HepG2 (cell line): ENCODE measurements around the gene MIDN. TPM values are rescaled to one million over a fixed set of nuclear protein-coding genes. Genes with fewer than 3 reads are reported as not detected.

ENCODE experiments used
- ATAC-seq: fragments of 200-7000 bp; cut with Tn5 transposase; 3 replicates; pipeline ENCODE4 v1.9.1; 2020; ENCODE audit warnings: mild to moderate bottlenecking, moderate library complexity
- BruUV-seq: library from RNA; stranded (reverse); fragments of 400-500 nt; replicated peaks from 2 replicates; lab custom pipeline; 2021; lab: Mats Ljungman, UMichigan
- CTCF ChIA-PET: fragments of 300-600 bp; formaldehyde crosslinking; extraction: SDS; loops from one replicate; lab custom pipeline; 2021; ENCODE audit warnings: low total read pairs, inconsistent platforms, low intra/inter-chr PET ratio; lab: Yijun Ruan, JAX
- POLR2A ChIA-PET: fragments of 350-600 bp; sonication (Branson Sonifier 250); formaldehyde crosslinking; loops from one replicate; lab custom pipeline; 2020; ENCODE audit warnings: antibody characterized with exemption, inconsistent platforms; lab: Yijun Ruan, JAX
- DNase-seq: peaks from one replicate; pipeline ENCODE4 v3.0.0-alpha.2; 2015; ENCODE audit warnings: low spot score
- FAIRE-seq: peaks from 3 replicates; lab custom pipeline; 2011; peaks lifted over from hg19 to GRCh38; lab: Jason Lieb, UNC
- H2AFZ ChIP-seq: one replicate; pipeline ENCODE4 v1.6.1; 2011; ENCODE audit warnings: low read length, inconsistent platforms
- H3K27ac ChIP-seq: fragments of 300-600 bp; 3 replicates; pipeline ENCODE4 v1.8.0; 2011; ENCODE audit warnings: mixed run types, mild to moderate bottlenecking, mixed read lengths, low read length, inconsistent platforms; ENCODE audit not compliant: insufficient read depth; ENCODE audit errors: extremely low read length
- H3K27me3 ChIP-seq, 2 experiments: fragments of 200-600 bp in 1 of 2; 2 replicates in 1 of 2; 3 replicates in 1 of 2; pipeline versions ENCODE4 v1.6.0 to v1.8.0; 2011; ENCODE audit warnings: low read length in 2 of 2, mild to moderate bottlenecking in 2 of 2, moderate library complexity in 2 of 2, inconsistent platforms in 1 of 2; ENCODE audit not compliant: insufficient read depth in 2 of 2, control insufficient read depth in 1 of 2
- H3K36me3 ChIP-seq, 2 experiments: fragments of 200-600 bp in 1 of 2; replicated peaks in 1 of 2; 2 replicates in 1 of 2; 3 replicates in 1 of 2; pipeline versions ENCODE4 v1.5.1 to v1.8.0; 2011; ENCODE audit warnings: low read length in 2 of 2, inconsistent platforms in 1 of 2; ENCODE audit not compliant: insufficient read depth in 2 of 2, control insufficient read depth in 1 of 2
- H3K4me1 ChIP-seq: 2 replicates; pipeline ENCODE4 v1.5.1; 2012; ENCODE audit warnings: low read length, inconsistent platforms; ENCODE audit not compliant: insufficient read depth
- H3K4me2 ChIP-seq: 2 replicates; pipeline ENCODE4 v1.6.0; 2011; ENCODE audit warnings: low read depth, low read length, inconsistent platforms
- H3K4me3 ChIP-seq, 3 experiments: fragments of 200-600 bp in 1 of 3; sonication (generic), shearing (Covaris generic) in 1 of 3; replicated peaks in 1 of 3; 2 replicates each; pipeline ENCODE4 v1.5.1; 2011 to 2016; ENCODE audit warnings: low read length in 3 of 3, inconsistent platforms in 2 of 3, low read depth in 2 of 3, mild to moderate bottlenecking in 2 of 3, control low read depth in 1 of 3, mixed read lengths in 1 of 3; ENCODE audit not compliant: insufficient read depth in 1 of 3
- H3K79me2 ChIP-seq: one replicate; pipeline ENCODE4 v1.6.1; 2011; ENCODE audit warnings: low read length, inconsistent platforms; ENCODE audit not compliant: insufficient read depth
- H3K9ac ChIP-seq: 2 replicates; pipeline ENCODE4 v1.6.0; 2011; ENCODE audit warnings: mild to moderate bottlenecking, low read depth, low read length, inconsistent platforms; ENCODE audit not compliant: insufficient read depth
- H3K9me3 ChIP-seq: 2 replicates; pipeline ENCODE4 v1.5.1; 2012; ENCODE audit warnings: mild to moderate bottlenecking, low read length
- H4K20me1 ChIP-seq: 2 replicates; pipeline ENCODE4 v1.6.0; 2011; ENCODE audit warnings: inconsistent platforms, mild to moderate bottlenecking, low read length, moderate library complexity; ENCODE audit not compliant: insufficient read depth
- JDP2 ChIP-seq: sonication (generic); formaldehyde crosslinking; IDR thresholded peaks from 2 replicates; pipeline ENCODE4 v1.8.1; 2022; ENCODE audit warnings: missing genetic modification reagents, borderline replicate concordance
- KMT2A ChIP-seq: sonication (generic); formaldehyde crosslinking; IDR thresholded peaks from 2 replicates; pipeline ENCODE4 v1.4.0; 2020; ENCODE audit warnings: missing genetic modification reagents
- NFIB ChIP-seq: sonication (generic); formaldehyde crosslinking; IDR thresholded peaks from 2 replicates; pipeline ENCODE4 v1.9.0; 2021; ENCODE audit warnings: missing genetic modification reagents, mild to moderate bottlenecking, borderline replicate concordance
- PHF20 ChIP-seq: sonication (generic); formaldehyde crosslinking; IDR thresholded peaks from 2 replicates; pipeline ENCODE4 v1.5.0; 2020; ENCODE audit warnings: mild to moderate bottlenecking, missing genetic modification reagents
- SKI ChIP-seq: fragments of 450-650 bp; IDR thresholded peaks from one replicate; pipeline ENCODE4 v1.6.1; 2018; ENCODE audit warnings: mild to moderate bottlenecking; ENCODE audit not compliant: partially characterized antibody
- SP4 ChIP-seq: sonication (generic); formaldehyde crosslinking; IDR thresholded peaks from 2 replicates; pipeline ENCODE4 v1.8.1; 2023; ENCODE audit warnings: mild to moderate bottlenecking, missing genetic modification reagents
- TAF15 ChIP-seq: fragments of 200-400 bp; formaldehyde crosslinking; IDR thresholded peaks from one replicate; pipeline ENCODE4 v1.6.1; 2018; ENCODE audit warnings: mild to moderate bottlenecking, low read depth, low read length; ENCODE audit not compliant: poor library complexity, severe bottlenecking
- ZBTB7A ChIP-seq: sonication (generic); formaldehyde crosslinking; IDR thresholded peaks from 2 replicates; pipeline ENCODE4 v1.8.0; 2022; ENCODE audit warnings: mild to moderate bottlenecking, missing genetic modification reagents
- ZNF205 ChIP-seq: IDR thresholded peaks from 2 replicates; pipeline ENCODE4 v1.6.1; 2018; ENCODE audit warnings: missing biosample characterization, missing genetic modification reagents
- ZNF501 ChIP-seq: sonication (generic); formaldehyde crosslinking; IDR thresholded peaks from 2 replicates; pipeline ENCODE4 v1.5.1; 2020; ENCODE audit warnings: mild to moderate bottlenecking, moderate library complexity, missing genetic modification reagents
- ZNF782 ChIP-seq: sonication (generic); formaldehyde crosslinking; IDR thresholded peaks from 2 replicates; pipeline ENCODE4 v1.4.0; 2020; ENCODE audit warnings: missing genetic modification reagents, mild to moderate bottlenecking, borderline replicate concordance
- ZNF891 ChIP-seq: sonication (generic); formaldehyde crosslinking; IDR thresholded peaks from 2 replicates; pipeline ENCODE4 v1.5.0; 2020; ENCODE audit warnings: mild to moderate bottlenecking, missing genetic modification reagents
- ZSCAN25 ChIP-seq: sonication (generic); formaldehyde crosslinking; IDR thresholded peaks from 2 replicates; pipeline ENCODE4 v1.8.0; 2022; ENCODE audit warnings: mild to moderate bottlenecking, missing genetic modification reagents
- WGBS: methylation state at CpG from one replicate; pipeline ENCODE4 v1.1.6; 2017; ENCODE audit warnings: low lambda C conversion rate; 5-methylcytosine and 5-hydroxymethylcytosine counted together
- in situ Hi-C: cut with HindIII; loops from 2 replicates; pipeline ENCODE4 v1.10.0; 2017; ENCODE audit warnings: low pct_unique_long_range_greater_than_20kb; ENCODE audit not compliant: extremely low pct_ligation_motif_present
- intact Hi-C: fragments of 100-400 bp; cut with micrococcal nuclease; formaldehyde crosslinking; loops from one replicate; pipeline ENCODE4 v1.10.0; 2022; ENCODE audit not compliant: unreplicated experiment
- polyA plus RNA-seq, 8 experiments: library from polyadenylated mRNA; depleted of rRNA in 3 of 8; stranded (reverse) in 7 of 8; unstranded in 1 of 8; fragments of >200 nt; fragmentation: Illumina TruSeq in 4 of 8; extraction: Trizol in 4 of 8; gene quantifications; 2 replicates each; pipeline versions ENCODE4 v1.2.1 to v1.2.3, GENCODE V29; 2011 to 2016; ENCODE audit warnings: low read depth in 4 of 8, missing spikeins in 1 of 8, mixed read lengths in 1 of 8; ENCODE audit not compliant: insufficient read depth in 1 of 8
- total RNA-seq, 5 experiments: library from RNA; depleted of rRNA; stranded (reverse); fragments of >200 nt; fragmentation: Illumina TruSeq; extraction: Trizol; gene quantifications; 2 replicates each; pipeline ENCODE4 v1.2.3, GENCODE V29; 2016; ENCODE audit warnings: low read depth in 1 of 5
- TF ChIP-seq, protein P1 (sequence below): sonication (generic); formaldehyde crosslinking; IDR thresholded peaks from 2 replicates; pipeline ENCODE4 v1.4.0; 2020; ENCODE audit warnings: mild to moderate bottlenecking, missing genetic modification reagents, borderline replicate concordance
- TF ChIP-seq, protein P2 (sequence below): sonication (generic); formaldehyde crosslinking; IDR thresholded peaks from 2 replicates; pipeline ENCODE4 v1.8.1; 2022; ENCODE audit warnings: low read depth, mild to moderate bottlenecking, missing genetic modification reagents
- TF ChIP-seq, protein P3 (sequence below): sonication (generic); formaldehyde crosslinking; IDR thresholded peaks from 2 replicates; pipeline ENCODE4 v1.8.1; 2022; ENCODE audit warnings: mild to moderate bottlenecking, missing genetic modification reagents

The MIDN gene
- total and polyA plus RNA-seq, 2 of the 13 experiments (the other 11 are each of a cell fraction or from before 2014, with no cell fraction given): 8.4 to 18.0 TPM

DNA sequence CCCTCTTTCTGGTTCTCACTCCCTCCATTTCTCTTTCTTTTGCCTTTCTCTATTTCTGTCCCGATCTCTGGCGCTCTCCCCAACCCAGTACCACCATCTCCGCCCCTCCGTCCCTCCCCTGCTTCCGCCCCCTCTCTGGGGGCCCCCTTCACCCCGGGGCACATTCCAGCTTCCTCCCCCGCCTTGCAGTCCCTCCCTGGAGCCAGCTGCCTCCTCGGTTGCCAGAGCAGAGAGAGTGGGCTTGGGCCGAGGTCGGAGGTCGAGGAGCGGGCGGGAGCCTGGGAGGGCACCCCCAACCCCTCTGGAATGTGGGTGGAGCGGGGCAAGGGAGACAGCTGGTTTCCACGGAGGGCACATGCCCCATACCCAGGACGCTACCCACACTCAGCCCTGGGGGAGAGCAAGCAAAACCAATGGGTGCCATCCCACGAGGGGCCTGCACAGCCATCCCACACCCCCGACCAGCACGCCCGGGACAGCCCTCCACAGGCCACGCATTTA is 14.3 kb downstream of the MIDN start:
- H3K9ac ChIP-seq: peak overlapping the region; percentile 78
- no TSS peak for BruUV-seq
- H3K4me3 ChIP-seq: peak overlapping the region; percentile 71 to 81 (median 80); a peak in 5 of 6 replicates
- in situ Hi-C loops: no loop called here
- 8% methylated on average over 16 of the region's 21 CpGs for WGBS
- ATAC-seq (no peak), FAIRE-seq (no peak), DNase-seq (no peak)
- H2AFZ ChIP-seq: no peak overlapping the region
- peaks cover 16% of the 10 kb centered on the region; the same call in 1 of the 2 replicates for H4K20me1 ChIP-seq
- H3K79me2 ChIP-seq: peaks cover 3% of the 10 kb centered on the region
- H3K4me2 ChIP-seq: peak overlapping the region; percentile 98
- H3K4me1 ChIP-seq: peaks cover 73% of the 10 kb centered on the region
- ChIA-PET CTCF (no interaction called here), POLR2A (interaction anchor here (1.3 to 12.8 kb wide), 5 partner anchors 8 to 24 kb away, joined by 4 to 668 read pairs (median 9); partner anchors contain the start of genes ATP5F1D, FAM174C and MIDN)
- 0 out of 5 replicates have a peak, but pooled peaks cover 0 to 5% of the 10 kb centered on the region in 2 experiments for H3K36me3 ChIP-seq
- H3K27me3 ChIP-seq: no peaks in the 10 kb centered on the region
- peak overlapping the region; percentile 81 for H3K27ac ChIP-seq
- intact Hi-C loops: no loop called here
- H3K9me3 ChIP-seq: no peaks in the 10 kb centered on the region
- no peak for TF ChIP-seq NFIB
- TF ChIP-seq, protein P1, sequence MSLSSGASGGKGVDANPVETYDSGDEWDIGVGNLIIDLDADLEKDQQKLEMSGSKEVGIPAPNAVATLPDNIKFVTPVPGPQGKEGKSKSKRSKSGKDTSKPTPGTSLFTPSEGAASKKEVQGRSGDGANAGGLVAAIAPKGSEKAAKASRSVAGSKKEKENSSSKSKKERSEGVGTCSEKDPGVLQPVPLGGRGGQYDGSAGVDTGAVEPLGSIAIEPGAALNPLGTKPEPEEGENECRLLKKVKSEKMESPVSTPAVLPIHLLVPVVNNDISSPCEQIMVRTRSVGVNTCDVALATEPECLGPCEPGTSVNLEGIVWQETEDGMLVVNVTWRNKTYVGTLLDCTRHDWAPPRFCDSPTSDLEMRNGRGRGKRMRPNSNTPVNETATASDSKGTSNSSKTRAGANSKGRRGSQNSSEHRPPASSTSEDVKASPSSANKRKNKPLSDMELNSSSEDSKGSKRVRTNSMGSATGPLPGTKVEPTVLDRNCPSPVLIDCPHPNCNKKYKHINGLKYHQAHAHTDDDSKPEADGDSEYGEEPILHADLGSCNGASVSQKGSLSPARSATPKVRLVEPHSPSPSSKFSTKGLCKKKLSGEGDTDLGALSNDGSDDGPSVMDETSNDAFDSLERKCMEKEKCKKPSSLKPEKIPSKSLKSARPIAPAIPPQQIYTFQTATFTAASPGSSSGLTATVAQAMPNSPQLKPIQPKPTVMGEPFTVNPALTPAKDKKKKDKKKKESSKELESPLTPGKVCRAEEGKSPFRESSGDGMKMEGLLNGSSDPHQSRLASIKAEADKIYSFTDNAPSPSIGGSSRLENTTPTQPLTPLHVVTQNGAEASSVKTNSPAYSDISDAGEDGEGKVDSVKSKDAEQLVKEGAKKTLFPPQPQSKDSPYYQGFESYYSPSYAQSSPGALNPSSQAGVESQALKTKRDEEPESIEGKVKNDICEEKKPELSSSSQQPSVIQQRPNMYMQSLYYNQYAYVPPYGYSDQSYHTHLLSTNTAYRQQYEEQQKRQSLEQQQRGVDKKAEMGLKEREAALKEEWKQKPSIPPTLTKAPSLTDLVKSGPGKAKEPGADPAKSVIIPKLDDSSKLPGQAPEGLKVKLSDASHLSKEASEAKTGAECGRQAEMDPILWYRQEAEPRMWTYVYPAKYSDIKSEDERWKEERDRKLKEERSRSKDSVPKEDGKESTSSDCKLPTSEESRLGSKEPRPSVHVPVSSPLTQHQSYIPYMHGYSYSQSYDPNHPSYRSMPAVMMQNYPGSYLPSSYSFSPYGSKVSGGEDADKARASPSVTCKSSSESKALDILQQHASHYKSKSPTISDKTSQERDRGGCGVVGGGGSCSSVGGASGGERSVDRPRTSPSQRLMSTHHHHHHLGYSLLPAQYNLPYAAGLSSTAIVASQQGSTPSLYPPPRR: no peak
- no peak for TF ChIP-seq ZNF891 (CRISPR knock-in tag)
- no peak for TF ChIP-seq TAF15
- TF ChIP-seq ZNF782: no peak
- TF ChIP-seq PHF20 (CRISPR knock-in tag): no peak
- TF ChIP-seq, protein P2, sequence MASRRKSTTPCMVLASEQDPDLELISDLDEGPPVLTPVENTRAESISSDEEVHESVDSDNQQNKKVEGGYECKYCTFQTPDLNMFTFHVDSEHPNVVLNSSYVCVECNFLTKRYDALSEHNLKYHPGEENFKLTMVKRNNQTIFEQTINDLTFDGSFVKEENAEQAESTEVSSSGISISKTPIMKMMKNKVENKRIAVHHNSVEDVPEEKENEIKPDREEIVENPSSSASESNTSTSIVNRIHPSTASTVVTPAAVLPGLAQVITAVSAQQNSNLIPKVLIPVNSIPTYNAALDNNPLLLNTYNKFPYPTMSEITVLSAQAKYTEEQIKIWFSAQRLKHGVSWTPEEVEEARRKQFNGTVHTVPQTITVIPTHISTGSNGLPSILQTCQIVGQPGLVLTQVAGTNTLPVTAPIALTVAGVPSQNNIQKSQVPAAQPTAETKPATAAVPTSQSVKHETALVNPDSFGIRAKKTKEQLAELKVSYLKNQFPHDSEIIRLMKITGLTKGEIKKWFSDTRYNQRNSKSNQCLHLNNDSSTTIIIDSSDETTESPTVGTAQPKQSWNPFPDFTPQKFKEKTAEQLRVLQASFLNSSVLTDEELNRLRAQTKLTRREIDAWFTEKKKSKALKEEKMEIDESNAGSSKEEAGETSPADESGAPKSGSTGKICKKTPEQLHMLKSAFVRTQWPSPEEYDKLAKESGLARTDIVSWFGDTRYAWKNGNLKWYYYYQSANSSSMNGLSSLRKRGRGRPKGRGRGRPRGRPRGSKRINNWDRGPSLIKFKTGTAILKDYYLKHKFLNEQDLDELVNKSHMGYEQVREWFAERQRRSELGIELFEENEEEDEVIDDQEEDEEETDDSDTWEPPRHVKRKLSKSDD: no peak
- TF ChIP-seq ZSCAN25 (CRISPR knock-in tag): peak; percentile 57; the same call in 1 of the 2 replicates
- TF ChIP-seq SKI: no peak
- no peak for TF ChIP-seq ZNF501 (CRISPR knock-in tag)
- TF ChIP-seq KMT2A (CRISPR knock-in tag): no peak
- TF ChIP-seq, protein P3, sequence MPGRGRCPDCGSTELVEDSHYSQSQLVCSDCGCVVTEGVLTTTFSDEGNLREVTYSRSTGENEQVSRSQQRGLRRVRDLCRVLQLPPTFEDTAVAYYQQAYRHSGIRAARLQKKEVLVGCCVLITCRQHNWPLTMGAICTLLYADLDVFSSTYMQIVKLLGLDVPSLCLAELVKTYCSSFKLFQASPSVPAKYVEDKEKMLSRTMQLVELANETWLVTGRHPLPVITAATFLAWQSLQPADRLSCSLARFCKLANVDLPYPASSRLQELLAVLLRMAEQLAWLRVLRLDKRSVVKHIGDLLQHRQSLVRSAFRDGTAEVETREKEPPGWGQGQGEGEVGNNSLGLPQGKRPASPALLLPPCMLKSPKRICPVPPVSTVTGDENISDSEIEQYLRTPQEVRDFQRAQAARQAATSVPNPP: no peak
- peak; percentile 42; the same call in 1 of the 2 replicates for TF ChIP-seq ZBTB7A
- 0 out of 2 replicates have a peak, but pooled peaks have one; percentile 4 for TF ChIP-seq SP4
- TF ChIP-seq JDP2: no peak
- no peak for TF ChIP-seq ZNF205 (CRISPR knock-in tag)
